ENCODE results near the gene DOCK3.
"Not testable (repeated sequence)": the region's sequence is repeated elsewhere in the genome, so short reads cannot be mapped to it uniquely, and the experiment has no call there.

DOCK3 gene

GRCh38 chr3:50650018-50650417 lies 24.7 kb upstream of the DOCK3 start:
- no peak for DNase-seq (ENCODE audit: low spot score)

DNA sequence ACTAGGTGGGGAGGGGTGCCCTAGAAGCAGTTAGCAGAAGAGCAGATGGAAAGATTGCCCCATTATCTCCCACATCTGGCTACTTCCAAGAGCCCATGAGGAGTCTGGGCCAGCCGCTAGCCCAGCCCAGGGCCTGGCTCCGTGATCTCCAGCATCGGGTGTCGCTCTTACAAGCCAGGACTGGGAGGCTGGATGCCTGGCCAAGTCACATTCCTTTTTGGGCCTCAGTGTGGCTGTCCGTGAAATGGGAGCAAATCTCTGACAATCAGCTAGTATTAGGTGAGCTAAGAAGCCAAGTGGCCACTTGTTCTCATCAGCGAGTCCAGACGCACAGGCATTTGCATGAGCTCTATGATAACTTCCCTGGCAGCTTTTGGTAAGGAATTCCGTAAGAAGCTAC lies 23.3 kb upstream of the DOCK3 start:
- no peak for DNase-seq (ENCODE audit: low spot score)

GRCh38 chr3:50651920-50652529 lies 22.7 kb upstream of the DOCK3 start:
- DNase-seq (ENCODE audit: low spot score) = no peak

DNA sequence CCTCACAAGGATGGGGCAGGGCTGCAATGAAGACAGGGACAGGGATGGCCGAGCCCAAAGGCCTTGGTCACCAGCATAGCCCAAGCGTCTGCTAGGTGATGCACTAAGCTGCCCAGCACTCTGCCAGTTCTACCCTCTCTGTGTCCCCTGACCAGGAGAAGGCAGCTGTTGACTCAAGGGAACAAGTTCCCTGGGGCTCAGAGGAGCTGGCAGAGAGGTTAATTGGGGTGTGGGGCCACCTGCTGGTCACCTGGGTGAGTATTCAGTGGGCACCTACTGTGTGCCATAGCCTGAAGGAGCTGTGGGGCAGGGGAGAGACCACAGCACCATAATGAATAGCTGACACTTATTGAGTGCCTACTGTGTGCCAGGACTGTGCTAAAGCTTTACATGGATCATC lies 22.0 kb upstream of the DOCK3 start:
- peak; percentile 26 for DNase-seq (ENCODE audit: low spot score)

DNA sequence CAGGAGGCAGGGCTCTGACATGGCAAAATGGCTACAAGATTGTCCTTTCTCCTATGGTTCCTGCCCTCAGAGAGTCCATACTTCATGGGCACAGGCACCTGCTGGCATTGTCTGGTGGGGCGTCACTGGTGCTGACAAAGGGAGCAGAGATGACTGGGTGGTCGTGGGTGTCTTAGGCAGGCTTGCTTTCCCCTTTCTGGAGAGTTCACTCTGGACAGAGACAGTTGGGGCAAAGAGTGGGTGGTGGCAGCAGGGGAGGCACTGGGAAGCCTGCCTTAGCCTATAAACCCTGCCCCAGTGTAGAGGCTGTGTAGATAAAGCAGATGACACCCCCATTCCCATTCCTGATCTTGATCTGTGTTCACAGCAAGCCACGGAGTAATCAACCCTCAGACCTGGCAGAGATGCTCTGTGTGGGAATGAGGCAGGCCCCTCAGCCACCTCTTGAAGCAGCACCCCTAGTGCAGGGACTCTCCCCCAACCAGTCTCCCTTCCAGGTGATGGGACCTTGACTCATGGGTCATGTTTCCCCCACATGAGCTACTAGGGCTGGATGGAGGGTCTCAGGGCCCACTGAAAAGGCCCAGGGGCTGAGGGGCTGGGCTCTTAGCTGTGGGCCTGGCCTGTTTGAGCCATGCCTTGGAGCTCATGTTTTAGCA lies 20.7 kb upstream of the DOCK3 start:
- DNase-seq (ENCODE audit: low spot score) = no peak

DNA sequence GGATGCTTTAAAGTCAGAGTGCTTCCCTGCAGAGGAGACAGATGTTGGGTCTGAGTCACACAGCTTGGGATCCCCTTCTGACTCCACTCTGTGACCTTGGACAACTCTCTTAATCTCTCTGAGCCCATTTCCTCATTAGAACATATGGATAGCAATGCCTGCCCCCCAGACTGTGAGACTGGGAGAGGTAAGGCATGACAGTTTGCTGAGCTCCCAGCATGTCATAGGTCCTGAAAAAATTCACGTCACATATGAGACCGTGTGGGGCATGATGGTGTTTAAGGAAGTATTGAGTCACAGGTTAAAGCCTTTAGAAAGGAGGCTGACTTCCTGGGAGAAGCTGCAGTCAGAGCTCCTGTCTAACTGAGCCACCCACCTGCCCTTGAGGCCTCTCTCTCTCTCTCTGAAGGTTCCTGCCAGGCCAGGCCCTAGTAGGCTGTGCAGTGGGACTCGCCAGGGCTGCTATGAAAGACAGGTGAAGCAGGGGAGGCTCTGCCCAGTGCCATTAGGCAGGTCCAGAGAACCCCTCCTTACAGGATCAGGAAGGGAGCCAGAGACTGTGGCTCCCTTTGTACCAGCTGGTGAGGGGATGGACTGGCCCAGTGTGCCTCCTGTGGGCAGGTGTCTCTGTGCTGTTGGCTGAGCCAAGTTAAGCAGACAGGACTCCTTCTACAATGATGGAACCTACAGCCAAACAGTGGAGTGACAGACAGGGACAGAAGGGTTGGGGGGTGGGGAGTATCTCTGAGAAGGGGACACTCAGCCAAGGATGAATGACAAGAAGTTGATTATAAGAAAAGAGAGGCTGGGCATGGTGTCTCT lies 19.5 kb upstream of the DOCK3 start:
- DNase-seq (ENCODE audit: low spot score) = no peak

- DNase-seq (ENCODE audit: low spot score) = no peak
Measured at GRCh38 chr3:50656417-50657195, 18.1 kb upstream of the DOCK3 start.

GRCh38 chr3:50657407-50657806 lies 17.3 kb upstream of the DOCK3 start:
- DNase-seq (ENCODE audit: low spot score) = no peak

GRCh38 chr3:50657816-50658215 lies 16.9 kb upstream of the DOCK3 start:
- DNase-seq (ENCODE audit: low spot score) = no peak

DNA sequence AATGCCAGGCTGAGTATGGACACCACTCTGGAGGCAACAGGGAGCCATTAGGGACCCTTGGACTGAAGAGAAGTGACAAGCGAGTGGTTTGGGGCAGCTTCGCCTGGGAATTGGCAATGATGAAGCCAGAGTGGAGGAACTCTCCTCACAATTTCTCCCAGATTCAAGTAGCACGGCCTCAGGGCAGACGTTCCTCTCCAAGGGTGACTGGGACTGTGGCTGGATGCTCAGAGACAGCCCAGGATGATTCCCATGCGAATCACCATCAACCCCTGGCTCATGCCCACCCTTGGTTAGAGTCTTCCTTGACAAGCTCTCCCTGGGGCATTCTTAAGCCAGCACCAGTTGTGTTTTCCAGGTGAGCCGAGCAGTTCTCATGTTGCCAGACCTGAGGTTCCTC lies 16.3 kb upstream of the DOCK3 start:
- no peak for DNase-seq (ENCODE audit: low spot score)

GRCh38 chr3:50658831-50659230 lies 15.9 kb upstream of the DOCK3 start:
- DNase-seq (ENCODE audit: low spot score) = no peak

DNA sequence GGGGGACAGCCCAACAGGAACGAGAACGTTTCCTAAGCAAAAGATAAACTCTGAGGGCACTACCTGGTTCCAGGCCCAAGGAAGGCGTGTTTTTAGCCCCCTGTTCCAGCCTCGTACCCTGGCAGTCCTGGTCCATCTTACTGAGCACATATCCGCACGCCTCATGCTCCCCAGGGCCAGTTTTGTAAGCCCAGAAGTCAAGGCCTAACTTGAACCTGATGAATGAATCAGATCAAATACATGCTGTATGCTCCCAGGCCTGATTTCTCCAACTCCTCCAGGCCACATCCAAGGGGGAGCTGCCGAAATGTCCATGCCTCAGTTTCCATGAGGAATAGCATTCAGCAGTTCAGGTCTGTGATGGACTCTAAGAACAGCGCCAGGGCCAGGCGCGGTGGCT lies 14.3 kb upstream of the DOCK3 start:
- DNase-seq (ENCODE audit: low spot score) = no peak

DNA sequence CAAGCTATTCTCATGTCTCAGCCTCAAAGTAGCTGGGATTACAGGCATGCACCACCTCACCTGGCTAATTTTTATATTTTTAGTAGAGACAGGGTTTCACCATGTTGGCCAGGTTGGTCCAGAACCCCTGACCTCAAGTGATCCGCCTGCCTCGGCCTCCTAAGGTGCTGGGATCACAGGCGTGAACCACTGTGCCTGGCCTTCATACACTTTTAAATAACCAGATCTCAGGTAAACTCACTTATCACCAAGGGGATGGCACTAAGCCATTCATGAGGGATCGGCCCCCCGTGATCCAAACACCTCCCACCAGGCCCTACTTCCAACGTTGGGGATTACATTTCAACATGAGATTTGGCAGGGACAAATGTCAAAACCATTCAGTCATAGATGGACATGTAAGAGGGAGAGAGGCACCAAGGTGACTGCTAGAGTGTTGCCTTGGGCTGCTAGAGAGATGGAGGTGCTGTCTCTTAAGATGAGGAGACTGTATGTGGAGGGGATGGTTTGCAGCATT lies 13.3 kb upstream of the DOCK3 start:
- DNase-seq (ENCODE audit: low spot score) = no peak

- DNase-seq (ENCODE audit: low spot score) = no peak
Measured at GRCh38 chr3:50662408-50662807, 12.3 kb upstream of the DOCK3 start.

- DNase-seq (ENCODE audit: low spot score) = no peak
Measured at GRCh38 chr3:50665081-50665840, 9.5 kb upstream of the DOCK3 start.

DNA sequence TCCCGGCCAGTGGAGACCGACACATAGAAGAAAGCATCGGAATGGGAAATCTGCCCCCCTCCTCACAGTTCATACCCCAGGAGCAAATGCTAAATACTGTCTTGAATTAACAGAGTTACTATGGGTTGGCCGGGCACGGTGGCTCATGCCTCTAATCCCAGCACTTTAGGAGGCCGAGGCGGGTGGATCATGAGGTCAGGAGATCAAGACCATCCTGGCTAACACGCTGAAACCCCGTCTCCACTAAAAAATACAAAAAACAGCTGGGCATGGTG lies 8.9 kb upstream of the DOCK3 start:
- not testable (repeated sequence) for DNase-seq (ENCODE audit: low spot score)

- no peak for DNase-seq (ENCODE audit: low spot score)
Measured at GRCh38 chr3:50666837-50667236, 7.9 kb upstream of the DOCK3 start.

DNA sequence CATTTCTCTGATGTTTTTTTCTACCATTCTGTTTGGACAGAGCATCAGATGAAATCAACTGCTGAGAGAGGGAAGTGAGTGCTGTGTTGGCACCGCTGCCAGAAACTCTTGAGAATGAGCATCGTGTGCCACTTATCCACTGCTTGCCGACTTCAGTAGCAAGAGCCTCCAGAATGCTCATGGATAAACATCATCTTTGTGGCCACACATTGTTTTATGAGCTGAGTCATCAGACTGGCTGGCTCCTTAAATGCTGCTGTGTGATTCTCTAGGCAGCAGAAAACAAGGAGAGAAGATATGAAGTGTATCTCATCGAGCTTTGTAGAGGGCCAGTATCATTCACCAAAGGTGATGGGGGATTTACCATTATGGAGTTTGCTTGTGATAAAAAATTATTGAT lies 3.4 kb upstream of the DOCK3 start:
- no peak for DNase-seq (ENCODE audit: low spot score)

DNA sequence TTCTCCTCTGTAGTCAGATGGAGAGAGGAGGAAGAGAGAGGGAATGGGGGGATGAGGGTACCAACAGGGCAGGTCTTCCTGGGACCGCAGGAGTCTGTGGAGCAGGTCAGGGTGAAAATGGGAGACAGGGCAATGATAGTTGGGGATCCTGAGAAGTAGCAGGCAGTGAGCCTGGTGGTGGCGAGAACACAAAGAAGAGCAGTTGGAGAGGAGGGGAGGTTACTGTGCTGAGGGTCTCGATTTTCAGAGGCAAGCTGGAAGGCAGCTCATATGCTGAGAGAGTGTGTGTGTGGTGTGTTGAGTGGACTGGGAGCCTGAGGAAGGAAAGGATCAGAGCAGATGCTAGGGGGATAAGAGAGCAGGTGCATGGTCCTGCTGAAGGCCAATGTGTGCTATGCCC lies 2.1 kb upstream of the DOCK3 start:
- DNase-seq (ENCODE audit: low spot score) = no peak

- no peak for DNase-seq (ENCODE audit: low spot score)
Measured at GRCh38 chr3:50673931-50674330, 796 bp upstream of the DOCK3 start.

DNA sequence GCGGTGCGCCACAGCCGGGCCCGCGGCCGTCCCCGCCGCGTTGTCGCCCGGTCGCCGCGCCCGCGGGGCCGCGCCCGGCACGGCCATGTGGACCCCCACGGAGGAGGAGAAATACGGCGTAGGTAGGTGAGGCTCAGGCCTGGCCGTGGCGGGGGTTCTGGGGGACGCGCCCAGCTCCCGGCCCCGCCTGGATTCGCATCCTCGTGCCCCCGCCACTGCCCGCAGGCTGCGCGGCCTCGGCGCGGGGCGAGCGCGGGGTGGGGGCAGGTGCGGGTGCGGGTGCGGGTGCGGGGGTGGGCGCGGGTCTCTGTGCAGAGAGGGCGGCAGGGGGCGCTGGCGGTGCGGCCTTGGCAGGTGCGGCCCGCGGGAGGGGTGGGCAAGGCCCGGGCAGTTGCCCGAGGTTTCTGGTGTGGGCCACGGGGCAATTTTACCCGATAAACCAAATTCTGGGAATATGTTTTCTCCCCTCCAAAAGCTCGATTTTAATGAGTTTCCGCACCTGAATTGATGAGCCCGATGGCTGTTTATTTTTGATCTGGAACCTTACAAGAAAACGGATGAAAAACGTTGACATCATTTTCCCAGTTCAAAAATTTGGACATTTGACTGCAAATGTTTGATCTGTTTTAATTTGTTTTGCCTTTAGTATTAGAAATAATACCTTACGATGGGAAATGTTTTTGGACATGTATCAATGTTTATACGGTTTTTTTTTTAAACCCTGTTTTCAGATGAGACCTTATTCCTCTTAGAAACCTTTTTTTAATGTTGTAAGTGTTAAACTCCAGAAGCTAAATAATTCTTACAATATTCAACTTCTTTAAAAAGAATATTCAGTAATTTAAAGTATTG lies 678 bp downstream of the DOCK3 start:
- no peak for DNase-seq (ENCODE audit: low spot score)

Measured in NAMALWA (cell line).